Epidermal melanocyte (primary cell): ENCODE measurements around the gene FGF2.
"Not testable (repeated sequence)": the region's sequence is repeated elsewhere in the genome, so short reads cannot be mapped to it uniquely, and the experiment has no call there.

Source experiments
- DNase-seq: peaks from one replicate; pipeline ENCODE4 v3.0.0; 2011; ENCODE audit warnings: low spot score; ENCODE audit not compliant: insufficient read length

Gene FGF2

DNA sequence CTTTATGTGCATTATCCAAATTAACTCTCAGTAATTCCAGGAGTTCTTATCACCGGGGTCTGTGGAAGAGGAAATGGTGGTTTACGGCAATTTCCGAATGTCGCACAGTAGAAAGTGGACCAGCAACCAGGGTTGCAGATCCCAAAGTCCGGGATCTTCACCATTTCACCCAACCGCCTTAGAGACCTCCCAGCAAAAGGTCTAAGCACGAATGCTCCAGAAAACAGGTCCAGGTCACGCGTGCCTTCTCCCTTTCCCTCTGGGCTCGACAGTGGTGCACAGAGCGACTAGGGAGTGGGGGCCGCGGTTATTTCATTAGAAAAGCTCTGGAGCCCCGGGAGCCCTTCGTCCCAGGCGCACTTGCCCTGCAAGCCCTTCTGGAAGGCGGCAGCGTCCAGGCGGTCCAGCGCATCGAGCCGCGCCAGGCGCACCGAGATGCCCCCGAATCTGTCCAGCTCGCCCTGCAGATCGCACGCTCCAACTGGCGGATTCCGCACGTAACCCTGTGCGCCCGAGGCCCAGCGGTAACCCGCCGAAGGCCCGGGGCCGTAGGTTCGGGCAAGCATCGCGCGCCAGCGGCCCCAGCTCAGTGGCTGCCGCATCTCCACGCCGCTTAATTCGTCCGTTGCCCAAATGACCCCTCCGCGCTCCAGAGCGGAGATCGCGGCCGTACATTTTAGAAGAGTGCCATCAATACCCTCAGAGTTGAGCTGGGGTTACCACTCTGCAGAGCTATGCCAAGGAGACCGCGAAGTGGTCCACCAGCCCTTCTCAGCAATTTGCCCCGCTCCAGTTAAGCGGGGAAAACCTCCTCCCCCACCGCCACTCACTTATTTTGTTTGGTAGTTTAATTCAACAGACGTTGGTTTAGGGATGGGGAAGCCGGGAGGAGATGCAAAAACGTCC, 95.6 kb downstream of the FGF2 start, which contains the start of gene NUDT6:
Gene NUDT6 (minus strand): TSS at position 627 of the 906 bp plus-strand sequence. CDS start 25 bp downstream, at position 602.
- DNase-seq = peak; percentile 52

DNA sequence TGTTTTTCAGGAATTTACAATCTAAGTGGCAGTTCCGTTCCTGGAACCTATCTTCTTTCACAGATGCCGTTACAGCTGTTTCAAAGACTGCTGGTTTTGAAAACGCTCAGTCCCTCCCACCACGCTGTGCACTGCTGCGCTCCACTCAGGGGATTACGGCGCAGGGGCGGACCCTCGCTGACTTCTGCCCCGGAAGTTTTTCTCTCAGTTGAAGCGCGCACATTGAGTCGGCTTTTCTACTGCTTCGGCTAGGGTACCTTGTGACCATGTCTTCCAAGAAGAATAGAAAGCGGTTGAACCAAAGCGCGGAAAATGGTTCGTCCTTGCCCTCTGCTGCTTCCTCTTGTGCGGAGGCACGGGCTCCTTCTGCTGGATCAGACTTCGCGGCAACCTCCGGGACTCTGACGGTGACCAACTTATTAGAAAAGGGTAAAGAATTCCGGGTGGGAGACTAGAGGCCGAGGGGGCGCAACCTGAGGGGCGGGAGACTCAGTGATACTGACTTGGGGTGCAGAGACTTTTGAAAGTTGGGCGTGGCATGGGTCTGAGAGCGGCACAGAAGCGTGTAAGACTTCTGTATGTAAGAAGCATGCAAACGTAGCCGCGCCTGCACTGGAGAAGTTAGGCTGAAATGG, 96.4 kb downstream of the FGF2 start:
- peak; percentile 69 for DNase-seq

DNA sequence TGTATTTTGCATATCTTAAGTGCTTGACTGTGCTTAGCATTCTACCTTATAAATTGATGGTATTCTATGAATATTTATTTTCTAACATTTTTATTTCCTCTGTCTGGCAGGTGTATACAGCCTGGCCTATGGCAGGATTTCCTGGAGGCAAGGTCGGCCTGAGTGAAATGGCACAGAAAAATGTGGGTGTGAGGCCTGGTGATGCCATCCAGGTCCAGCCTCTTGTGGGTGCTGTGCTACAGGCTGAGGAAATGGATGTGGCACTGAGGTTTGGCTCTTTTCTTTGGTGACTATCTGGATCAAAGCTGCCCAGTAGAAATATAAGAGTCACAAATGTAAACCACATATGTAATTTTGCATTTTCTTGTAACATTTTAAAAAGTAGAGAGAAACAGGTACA, 102.3 kb downstream of the FGF2 start:
- no peak for DNase-seq

DNA sequence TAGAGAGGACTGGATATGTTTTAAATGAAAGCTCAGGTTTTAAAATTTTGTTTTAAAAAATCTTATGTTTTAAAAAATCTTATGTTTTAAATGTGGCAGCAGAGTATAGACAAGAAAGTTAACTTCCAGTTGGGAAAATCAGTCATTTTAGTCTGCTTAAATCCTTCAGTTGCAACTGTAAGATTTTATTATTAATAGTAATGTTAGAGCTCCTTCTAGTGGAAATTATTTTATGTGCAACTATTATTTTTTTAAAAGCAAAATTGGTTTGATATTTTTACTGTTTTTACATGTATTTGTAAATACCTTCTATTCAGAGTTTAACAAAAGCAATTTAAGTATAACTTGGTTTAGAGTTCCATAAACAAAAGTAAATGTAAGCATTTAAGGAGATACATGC, 104.2 kb downstream of the FGF2 start:
- DNase-seq = peak; percentile 20

GRCh38 chr4:122932763-122933162, 106.1 kb downstream of the FGF2 start:
- no peak for DNase-seq

DNA sequence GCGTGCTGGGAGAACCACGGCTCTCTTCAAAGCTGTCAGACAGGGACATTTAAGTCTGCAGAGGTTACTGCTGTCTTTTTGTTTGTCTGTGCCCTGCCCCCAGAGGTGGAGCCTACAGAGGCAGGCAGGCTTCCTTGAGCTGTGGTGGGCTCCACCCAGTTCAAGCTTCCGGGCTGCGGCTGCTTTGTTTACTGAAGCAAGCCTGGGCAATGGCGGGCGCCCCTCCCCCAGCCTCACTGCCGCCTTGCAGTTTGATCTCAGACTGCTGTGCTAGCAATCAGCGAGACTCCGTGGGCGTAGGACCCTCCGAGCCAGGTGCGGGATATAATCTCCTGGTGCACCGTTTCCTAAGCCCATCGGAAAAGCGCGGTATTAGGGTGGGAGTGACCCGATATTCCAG, 118.5 kb downstream of the FGF2 start:
- DNase-seq = not testable (repeated sequence)

DNA sequence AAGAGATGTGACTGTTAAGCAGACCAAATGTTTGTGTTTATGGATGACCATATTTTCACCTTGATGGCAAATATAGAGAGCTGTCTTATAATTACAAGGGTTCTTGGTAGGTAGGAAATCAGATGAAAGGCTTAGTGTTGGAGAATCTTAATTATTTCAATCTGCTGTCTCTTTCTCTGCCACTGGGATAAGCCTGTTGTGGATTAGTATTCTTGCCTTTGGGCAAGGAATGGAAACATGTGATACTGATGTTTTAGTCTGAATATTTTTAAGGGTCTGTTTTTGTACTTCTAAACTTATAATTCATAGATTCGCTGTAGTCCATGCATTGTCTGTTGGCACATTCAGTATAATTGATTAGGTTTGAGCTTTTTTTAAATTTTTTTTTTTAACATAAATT, 119.5 kb downstream of the FGF2 start:
- no peak for DNase-seq
